GM21447 (cell line): ENCODE measurements around the gene SPACDR.
"Not testable (repeated sequence)": the region's sequence is repeated elsewhere in the genome, so short reads cannot be mapped to it uniquely, and the experiment has no call there.

Source experiments
- ATAC-seq: cut with Tn5 transposase; IDR thresholded peaks from one replicate; pipeline ENCODE4 v1.9.1; 2021; ENCODE audit not compliant: unreplicated experiment

The SPACDR gene

DNA sequence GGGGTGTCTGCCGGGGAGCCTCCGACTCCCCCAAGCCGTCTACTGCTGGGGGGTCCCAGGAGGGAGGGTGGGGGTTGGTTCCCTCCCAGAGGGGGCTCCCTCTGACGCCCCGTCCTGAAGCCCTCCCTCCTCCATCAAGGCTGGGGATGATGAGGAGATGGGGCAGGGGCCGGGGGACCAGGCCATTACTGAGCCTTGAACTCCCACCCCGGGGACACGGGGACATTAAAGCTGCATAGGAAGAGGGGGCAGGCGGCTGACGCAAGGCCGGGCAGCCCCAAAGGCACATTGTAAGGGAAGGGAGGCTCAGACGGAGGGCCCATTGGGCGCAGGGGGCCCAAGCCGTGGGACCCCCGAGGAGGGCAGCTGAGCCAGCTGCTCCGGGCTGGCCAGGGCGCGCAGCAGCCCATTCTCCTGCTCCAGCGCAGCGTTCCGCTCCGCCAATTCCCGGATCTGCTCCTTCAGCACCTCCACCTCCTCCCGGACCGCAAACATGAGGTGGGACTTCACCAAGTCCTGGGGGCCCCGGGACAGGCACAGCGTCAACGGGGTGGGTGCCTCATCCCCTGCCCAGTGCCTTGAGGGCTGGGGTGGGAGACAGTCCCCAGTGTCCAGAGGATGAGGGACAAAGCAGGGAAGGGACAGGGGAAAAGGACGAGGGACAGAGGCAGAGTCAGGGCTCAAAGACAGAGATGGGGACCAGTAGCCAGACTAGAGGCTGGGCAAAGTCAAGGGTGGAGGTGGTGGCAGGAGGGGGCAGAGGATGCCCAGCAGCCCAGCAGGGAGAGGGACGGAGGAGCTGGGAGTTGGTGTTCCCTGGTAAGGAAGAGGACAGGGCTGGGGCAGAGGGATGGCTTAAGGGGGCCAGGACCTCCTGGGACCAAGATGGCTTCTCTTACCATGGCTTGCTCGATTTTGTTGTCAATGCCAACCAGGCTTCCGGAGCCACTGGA, 2.9 kb upstream of the SPACDR start:
- no peak for ATAC-seq

- ATAC-seq, result no peak
Observed at GRCh38 chr7:100465702-100466311, 1.7 kb upstream of the SPACDR start.

DNA sequence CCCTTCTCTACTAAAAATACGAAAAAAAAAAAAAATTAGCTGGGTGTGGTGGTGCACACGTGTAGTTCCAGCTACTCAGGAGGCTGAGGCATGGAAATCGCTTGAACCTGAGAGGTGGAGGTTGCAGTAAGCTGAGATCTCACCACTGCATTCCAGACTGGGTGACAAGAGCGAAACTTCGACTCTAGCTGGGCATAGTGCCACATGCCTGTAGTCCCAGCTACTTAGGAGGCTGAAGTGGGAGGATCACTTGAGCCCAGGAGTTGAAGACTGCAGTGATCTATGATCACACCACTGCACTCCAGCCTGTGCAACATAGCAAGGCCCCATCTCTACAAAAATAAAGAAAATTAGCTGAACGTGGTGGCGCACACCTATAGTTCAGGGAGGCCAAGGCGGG, 1.2 kb upstream of the SPACDR start:
- no peak for ATAC-seq

GRCh38 chr7:100464791-100465190, 731 bp upstream of the SPACDR start:
- no peak for ATAC-seq

- no peak for ATAC-seq
Observed at GRCh38 chr7:100457033-100457432, 7.0 kb downstream of the SPACDR start.

- ATAC-seq, result no peak
Observed at GRCh38 chr7:100456562-100456961, 7.5 kb downstream of the SPACDR start.

GRCh38 chr7:100455206-100455605, 8.9 kb downstream of the SPACDR start:
- no peak for ATAC-seq

- ATAC-seq, result not testable (repeated sequence)
Observed at GRCh38 chr7:100453854-100454253, 10.2 kb downstream of the SPACDR start.

DNA sequence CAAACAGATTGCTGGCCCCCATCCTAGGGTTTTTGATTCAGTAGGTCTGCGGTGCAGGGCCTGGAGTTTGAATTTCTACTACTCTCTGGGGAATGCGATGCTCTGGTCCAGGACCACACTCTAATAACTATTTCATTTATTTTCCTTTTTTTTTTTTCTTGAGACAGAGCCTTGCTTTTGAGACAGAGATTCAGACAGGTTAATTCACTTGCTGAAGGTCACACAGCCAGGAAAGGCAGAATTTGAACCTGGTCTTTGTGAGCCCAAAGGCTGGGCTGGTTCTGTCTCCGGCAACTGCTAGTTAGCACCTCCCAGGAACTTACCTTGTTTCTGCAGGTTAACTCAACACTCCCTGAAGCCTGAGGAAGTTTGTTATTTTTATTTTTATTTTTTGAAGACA, 11.5 kb downstream of the SPACDR start:
- ATAC-seq, result no peak

DNA sequence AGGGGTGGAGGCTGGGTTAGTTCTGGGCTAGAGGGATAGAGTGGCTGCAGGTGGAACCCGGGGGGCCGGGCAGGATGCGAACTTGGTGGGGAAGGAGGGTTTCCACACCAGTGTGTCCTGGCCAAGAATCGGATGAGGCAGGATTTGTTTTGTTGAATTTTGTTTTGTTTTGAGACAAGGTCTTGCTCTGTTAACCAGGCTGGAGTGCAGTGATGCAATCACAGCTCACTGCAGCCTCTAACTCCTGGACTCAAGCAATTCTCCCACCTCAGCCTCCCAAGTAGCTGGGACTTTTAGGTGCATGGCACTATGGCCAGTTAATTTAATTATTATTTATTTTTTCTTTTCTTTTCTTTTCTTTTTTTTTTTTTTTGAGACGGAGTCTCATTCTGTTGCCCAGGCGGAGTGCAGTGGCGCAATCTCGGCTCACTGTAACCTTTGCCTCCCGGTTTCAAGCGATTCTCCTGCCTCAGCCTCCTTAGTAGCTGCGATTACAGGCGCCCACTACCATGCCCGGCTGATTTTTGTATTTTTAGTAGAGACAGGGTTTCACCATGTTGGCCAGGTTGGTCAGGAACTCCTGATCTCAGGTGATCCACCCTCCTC, 14.8 kb downstream of the SPACDR start:
- no peak for ATAC-seq

DNA sequence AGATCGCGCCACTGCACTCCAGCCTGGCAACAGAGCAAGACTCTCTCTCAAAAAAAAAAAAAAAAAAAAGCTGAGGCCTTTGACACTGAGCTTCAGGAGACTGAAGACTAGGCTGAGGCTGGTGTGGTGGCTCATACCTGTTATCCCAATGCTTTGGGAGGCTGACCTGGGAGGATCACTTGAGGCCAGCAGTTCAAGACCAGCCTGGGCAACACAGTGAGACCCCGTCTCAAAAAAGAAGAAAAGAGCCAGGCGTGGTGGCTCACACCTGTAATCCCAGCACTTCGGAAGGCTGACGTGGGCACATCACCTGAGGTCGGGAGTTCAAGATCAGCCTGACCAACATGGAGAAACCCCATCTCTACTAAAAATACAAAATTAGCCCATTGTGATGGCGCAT, 16.7 kb downstream of the SPACDR start:
- not testable (repeated sequence) for ATAC-seq

GRCh38 chr7:100446040-100446439, 18.0 kb downstream of the SPACDR start:
- ATAC-seq, result no peak

DNA sequence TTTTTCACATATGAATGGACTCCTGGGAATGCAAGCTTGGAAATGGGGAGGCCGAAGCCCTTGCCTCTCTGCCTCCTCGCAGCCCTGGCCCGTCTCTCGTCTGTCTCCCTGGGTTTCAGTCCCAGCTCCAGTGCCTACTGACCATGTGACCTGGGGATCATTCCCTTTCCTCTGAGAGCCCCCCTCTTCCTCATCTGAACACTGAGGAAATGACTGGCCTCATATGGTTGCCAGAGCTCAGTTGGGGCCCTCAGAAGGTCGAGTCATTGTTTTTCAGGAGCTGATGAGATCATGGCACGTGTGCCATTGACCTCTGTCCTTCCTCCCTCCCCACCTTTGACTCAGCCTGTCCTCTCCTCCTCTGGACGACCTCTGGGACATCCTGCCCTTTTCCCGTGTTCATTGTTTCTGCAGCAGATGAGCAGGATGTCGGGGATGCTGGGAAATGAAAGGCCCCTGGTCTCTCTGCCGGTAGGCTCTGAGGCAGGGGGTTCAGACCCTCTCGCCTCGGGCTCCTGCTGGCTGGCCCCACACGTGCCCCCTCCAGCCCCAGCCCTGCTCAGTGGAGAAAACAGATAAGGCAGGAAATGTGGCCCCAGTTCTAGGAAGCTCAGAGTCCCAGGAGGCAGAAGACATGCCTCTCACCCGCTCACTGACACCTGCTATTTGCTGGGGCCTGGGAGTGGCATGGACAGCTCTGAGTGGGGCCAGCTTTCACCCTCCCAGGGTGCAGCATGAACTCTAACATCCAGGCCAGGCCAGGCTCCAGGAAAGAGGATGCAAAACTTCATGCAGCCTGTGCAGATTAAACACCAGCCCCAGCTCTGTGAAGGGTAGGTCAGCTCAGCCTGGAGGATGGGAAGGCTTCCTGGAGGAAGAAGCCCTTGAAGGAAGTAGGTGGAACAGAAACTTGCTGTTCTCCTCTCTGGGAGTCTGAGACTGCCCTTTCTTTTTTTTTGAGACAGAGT, 19.5 kb downstream of the SPACDR start:
- no peak for ATAC-seq

- no peak for ATAC-seq
Observed at GRCh38 chr7:100443096-100443840, 20.8 kb downstream of the SPACDR start.

DNA sequence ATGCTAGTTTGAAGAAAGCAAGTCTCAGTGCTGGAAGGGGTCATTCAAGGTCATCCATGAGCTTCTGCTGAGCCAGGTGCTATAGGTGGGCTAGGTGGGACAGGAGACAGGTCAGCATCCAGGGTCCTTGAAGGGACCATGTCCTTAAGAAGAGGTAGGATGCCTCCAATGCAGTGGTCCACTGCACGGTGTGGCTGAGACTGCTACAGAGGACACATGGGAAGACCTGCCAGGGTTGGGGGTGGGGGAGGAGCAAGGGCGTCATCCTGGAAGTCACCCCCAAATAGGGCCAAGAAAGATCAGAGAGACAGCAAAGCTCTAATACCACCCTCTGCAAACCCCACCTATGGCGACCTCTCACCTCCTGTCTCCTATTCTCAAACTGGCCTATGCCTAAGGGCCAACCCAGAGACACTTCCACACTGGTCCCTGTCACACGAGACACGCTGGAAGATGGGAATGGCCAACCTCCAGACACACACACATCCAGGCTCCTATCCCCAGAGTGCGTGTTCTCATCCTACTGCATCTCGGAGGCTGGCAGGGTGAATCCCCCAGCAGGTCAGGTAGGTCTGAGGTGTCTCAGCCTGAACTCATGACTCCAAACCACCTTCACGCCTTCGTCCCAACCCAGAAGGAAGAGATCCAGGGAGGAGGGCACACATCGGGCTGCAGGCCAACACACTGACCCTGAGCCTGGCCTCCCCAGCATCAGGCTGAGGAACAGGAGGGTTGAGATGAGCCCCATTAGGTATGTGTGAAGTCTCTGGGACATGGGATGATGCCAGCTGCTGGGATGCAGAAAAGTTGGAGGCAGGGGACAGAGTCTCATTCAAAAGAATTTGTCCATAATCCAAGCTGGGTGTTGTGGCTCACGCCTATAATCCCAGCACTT, 22.2 kb downstream of the SPACDR start:
- ATAC-seq, result no peak

DNA sequence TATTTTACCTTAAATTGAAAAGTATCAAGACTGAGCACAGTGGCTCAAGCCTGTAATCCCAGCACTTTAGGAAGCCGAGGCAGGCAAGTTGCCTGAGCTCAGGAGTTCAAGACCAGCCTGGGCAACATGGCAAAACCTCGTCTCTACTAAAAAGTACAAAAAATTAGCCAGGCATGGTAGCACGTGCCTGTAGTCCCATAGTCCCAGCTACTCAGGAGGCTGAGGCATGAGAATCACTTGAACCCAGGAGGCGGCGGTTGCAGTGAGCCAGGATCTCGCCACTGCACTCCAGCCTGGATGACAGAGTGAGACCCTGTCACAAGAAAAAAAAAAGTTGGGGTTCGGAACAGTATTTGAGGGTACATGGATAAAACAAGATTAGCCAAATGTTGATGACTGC, 24.8 kb downstream of the SPACDR start:
- ATAC-seq, result not testable (repeated sequence)

DNA sequence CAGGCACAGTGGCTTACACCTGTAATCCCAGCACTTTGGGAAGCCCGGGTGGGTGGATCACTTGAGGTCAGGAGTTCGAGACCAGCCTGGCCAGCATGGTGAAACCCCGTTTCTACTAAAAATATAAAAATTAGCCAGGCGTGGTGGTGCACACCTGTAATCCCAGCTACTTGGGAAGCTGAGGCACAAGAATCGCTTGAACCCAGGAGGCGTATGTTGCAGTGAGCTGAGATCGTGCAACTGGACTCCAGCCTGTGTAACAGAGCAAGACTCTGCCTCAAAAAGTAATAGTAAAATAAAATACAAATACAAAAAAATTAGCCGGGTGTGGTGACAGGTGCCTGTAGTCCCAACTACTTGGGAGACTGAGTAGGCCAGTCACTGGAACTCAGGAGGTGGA, 25.3 kb downstream of the SPACDR start:
- not testable (repeated sequence) for ATAC-seq

- no peak for ATAC-seq
Observed at GRCh38 chr7:100438172-100438571, 25.9 kb downstream of the SPACDR start.
